GM12878 (cell line): ENCODE results near the gene GJA9.

Source experiments
- NR2F1 ChIP-seq: fragments of 450-650 bp; conservative IDR thresholded peaks from 2 replicates; pipeline ENCODE4 v1.6.1; 2017; ENCODE audit warnings: mild to moderate bottlenecking
- YBX1 ChIP-seq: fragments of 450-650 bp; IDR thresholded peaks from 2 replicates; pipeline ENCODE4 v1.6.1; 2016; ENCODE audit warnings: antibody characterized with exemption
- TF ChIP-seq, protein P1 (sequence below): fragments of 450-650 bp; IDR thresholded peaks from 2 replicates; pipeline ENCODE4 v1.6.1; 2014; ENCODE audit warnings: mild to moderate bottlenecking

DNA sequence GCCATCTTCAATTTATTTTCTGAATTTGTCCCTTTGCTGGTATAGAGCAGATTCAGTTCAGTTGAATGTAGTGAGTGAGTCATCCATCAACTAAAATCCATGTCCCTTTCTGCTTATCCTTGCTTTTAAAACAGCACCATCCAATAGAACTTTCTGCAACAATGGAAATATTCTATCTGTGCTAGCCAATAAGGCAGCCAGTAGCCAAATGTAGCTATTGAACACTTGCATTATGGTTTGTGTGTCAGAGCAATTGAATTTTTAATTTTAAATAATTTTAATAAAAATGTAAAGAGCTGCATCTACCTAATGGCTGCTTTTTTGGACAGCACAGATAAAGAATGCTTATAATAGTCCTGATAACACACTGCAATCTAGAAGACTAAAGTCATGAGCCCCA, at the start of gene GJA9:
- no peak for TF ChIP-seq NR2F1
- no peak for TF ChIP-seq YBX1
- TF ChIP-seq, protein P1, sequence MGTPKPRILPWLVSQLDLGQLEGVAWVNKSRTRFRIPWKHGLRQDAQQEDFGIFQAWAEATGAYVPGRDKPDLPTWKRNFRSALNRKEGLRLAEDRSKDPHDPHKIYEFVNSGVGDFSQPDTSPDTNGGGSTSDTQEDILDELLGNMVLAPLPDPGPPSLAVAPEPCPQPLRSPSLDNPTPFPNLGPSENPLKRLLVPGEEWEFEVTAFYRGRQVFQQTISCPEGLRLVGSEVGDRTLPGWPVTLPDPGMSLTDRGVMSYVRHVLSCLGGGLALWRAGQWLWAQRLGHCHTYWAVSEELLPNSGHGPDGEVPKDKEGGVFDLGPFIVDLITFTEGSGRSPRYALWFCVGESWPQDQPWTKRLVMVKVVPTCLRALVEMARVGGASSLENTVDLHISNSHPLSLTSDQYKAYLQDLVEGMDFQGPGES = no peak
